Left lung (tissue), 10 donors: ENCODE data around the gene IL21R. TPM values are rescaled to one million over a fixed set of nuclear protein-coding genes. Genes with fewer than 3 reads are reported as not detected.

Source experiments
- ATAC-seq: fragments of 200-7000 bp; cut with Tn5 transposase; one replicate; pipeline ENCODE4 v1.9.1; 2020; ENCODE audit warnings: moderate library complexity
- DNase-seq, 4 donors: peaks; one replicate each; pipeline ENCODE4 v3.0.0-alpha.2; 2013 to 2020
- H3K27ac ChIP-seq, 2 donors: fragments of 200-600 bp; sonication (generic) in 1 of 2; one replicate each; pipeline versions ENCODE4 v1.5.0 to v1.8.0; 2020 to 2021
- H3K27me3 ChIP-seq, 2 donors: fragments of 200-600 bp; sonication (generic) in 1 of 2; one replicate each; pipeline versions ENCODE4 v1.5.0 to v1.8.0; 2020 to 2021
- H3K36me3 ChIP-seq, 2 donors: fragments of 200-600 bp; sonication (generic) in 1 of 2; one replicate each; pipeline versions ENCODE4 v1.5.0 to v1.8.0; 2020 to 2021
- H3K4me1 ChIP-seq, 2 donors: fragments of 200-600 bp; one replicate each; pipeline ENCODE4 v1.8.0; 2021
- H3K4me3 ChIP-seq, 2 donors: fragments of 200-600 bp; sonication (generic) in 1 of 2; one replicate each; pipeline versions ENCODE4 v1.5.0 to v1.8.0; 2020 to 2021; ENCODE audit warnings: mild to moderate bottlenecking in 1 of 2
- H3K9me3 ChIP-seq, 2 donors: fragments of 200-600 bp; sonication (generic) in 1 of 2; one replicate each; pipeline versions ENCODE4 v1.5.0 to v1.8.0; 2020 to 2021
- CTCF ChIP-seq, 2 donors: fragments of 200-600 bp; sonication (generic) in 1 of 2; IDR thresholded peaks; one replicate each; pipeline versions ENCODE4 v1.5.0 to v1.8.0; 2021; ENCODE audit warnings: antibody characterized with exemption in 2 of 2
- intact Hi-C, 2 donors: fragments of 100-400 bp; cut with DNase I; formaldehyde crosslinking; loops; one replicate each; pipeline versions ENCODE4 v1.11.2 to v1.14.2; 2022
- polyA plus RNA-seq, 6 donors: library from polyadenylated mRNA; unstranded; fragments of 120-200 nt; gene quantifications; one replicate each; pipeline ENCODE4 v1.2.1, GENCODE V29; 2013; ENCODE audit not compliant: insufficient read length in 6 of 6
- total RNA-seq, 2 donors: library from RNA; stranded (reverse); fragmentation: NEBNext Ultra II Directional; extraction: Animal tissue kit (Norgen Biotek cat#: 25700); gene quantifications; one replicate each; pipeline ENCODE4 v1.2.1, GENCODE V29; 2021
- donor health status: DM: no; HTN: yes; CAD: no.
- donor health status: DM: no; HTN: no; CAD: no.

The IL21R gene
- total and polyA plus RNA-seq, 8 donors, result 1.2 to 4.3 (median 3.9) TPM

DNA sequence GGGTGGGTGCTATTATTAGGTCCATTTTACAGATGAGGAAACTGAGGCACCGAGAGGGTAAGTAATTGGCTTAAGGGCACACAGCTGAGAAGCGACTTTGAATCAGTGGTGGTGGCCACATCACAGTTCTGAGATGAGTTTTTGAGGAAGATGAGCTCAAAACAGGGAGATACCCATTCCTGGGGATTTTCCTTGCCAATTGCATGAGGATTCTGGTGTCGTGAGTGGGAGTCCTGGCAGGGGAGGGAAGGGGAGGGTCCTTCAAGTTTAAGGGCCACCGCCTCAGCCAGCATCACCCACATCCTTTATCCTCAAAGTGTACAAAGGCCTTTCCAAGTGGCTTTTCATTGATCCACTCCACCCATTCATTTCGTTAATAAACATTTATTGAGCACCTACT lies 45.3 kb downstream of the IL21R start:
- peaks cover 4 to 12% of the 10 kb centered on the region in 2 donors for H3K4me1 ChIP-seq
- ATAC-seq (no peak), DNase-seq (no peak)
- H3K4me3 ChIP-seq, result no peak overlapping the region
- H3K9me3 ChIP-seq, result peaks cover 0 to 17% of the 10 kb centered on the region in 2 donors
- TF ChIP-seq CTCF (IDR thresholded peaks at IDR 0.05), result no peak
- intact Hi-C loops, result no loop called here
- peaks cover 0 to 34% of the 10 kb centered on the region in 2 donors for H3K27me3 ChIP-seq
- H3K27ac ChIP-seq, result no peak overlapping the region
- H3K36me3 ChIP-seq, result peaks cover 0 to 24% of the 10 kb centered on the region in 2 donors

GRCh38 chr16:27448532-27449433 lies 46.8 kb downstream of the IL21R start:
- Histone ChIP-seq H3K27me3 (peaks cover 0 to 34% of the 10 kb centered on the region in 2 donors), H3K4me1 (peaks cover 4 to 12% of the 10 kb centered on the region in 2 donors), H3K9me3 (peaks cover 0 to 16% of the 10 kb centered on the region in 2 donors), H3K4me3 (no peak overlapping the region), H3K27ac (no peak overlapping the region), H3K36me3 (peaks cover 0 to 20% of the 10 kb centered on the region in 2 donors)
- no peak for TF ChIP-seq CTCF (IDR thresholded peaks at IDR 0.05)
- intact Hi-C loops, result no loop called here
- DNase-seq (no peak), ATAC-seq (no peak)

DNA sequence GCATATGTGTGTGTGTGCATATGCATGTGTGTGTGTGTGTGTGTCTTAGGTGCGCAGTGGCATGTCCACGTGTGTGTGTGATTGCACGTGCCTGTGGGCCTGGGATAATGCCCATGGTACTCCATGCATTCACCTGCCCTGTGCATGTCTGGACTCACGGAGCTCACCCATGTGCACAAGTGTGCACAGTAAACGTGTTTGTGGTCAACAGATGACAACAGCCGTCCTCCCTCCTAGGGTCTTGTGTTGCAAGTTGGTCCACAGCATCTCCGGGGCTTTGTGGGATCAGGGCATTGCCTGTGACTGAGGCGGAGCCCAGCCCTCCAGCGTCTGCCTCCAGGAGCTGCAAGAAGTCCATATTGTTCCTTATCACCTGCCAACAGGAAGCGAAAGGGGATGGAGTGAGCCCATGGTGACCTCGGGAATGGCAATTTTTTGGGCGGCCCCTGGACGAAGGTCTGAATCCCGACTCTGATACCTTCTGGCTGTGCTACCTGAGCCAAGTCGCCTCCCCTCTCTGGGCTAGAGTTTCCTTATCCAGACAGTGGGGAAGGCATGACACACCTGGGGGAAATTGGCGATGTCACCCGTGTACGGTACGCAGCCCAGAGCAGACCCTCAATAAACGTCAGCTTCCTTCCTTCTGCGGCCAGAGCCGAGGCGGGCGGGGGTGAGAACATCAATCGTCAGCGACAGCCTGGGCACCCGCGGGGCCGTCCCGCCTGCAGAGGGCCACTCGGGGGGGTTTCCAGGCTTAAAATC lies 47.6 kb downstream of the IL21R start:
- H3K36me3 ChIP-seq, result peaks cover 0 to 12% of the 10 kb centered on the region in 2 donors
- TF ChIP-seq CTCF (IDR thresholded peaks at IDR 0.05), result no peak
- no peak for ATAC-seq
- H3K9me3 ChIP-seq, result peaks cover 0 to 8% of the 10 kb centered on the region in 2 donors
- no peak overlapping the region for H3K27ac ChIP-seq
- H3K27me3 ChIP-seq, result peaks cover 0 to 34% of the 10 kb centered on the region in 2 donors
- H3K4me3 ChIP-seq, result no peak overlapping the region
- peak in 1 of 4 donors; percentile 21 for DNase-seq
- intact Hi-C loops, result loop anchor here in 1 of 2 donors (10.0 kb wide), 1 partner anchor 265 kb away; no protein-coding TSS in a partner anchor
- peaks cover 4 to 12% of the 10 kb centered on the region in 2 donors for H3K4me1 ChIP-seq

GRCh38 chr16:27450196-27450549 lies 48.2 kb downstream of the IL21R start:
- ATAC-seq, result no peak
- H3K4me3 ChIP-seq, result no peak overlapping the region

More at GRCh38 chr16:27450196-27450549, 48.2 kb downstream of the IL21R start:
- H3K27ac ChIP-seq, result peak overlapping the region in 1 of 2 donors; percentile 2
- H3K27me3 ChIP-seq, result peaks cover 0 to 34% of the 10 kb centered on the region in 2 donors
- TF ChIP-seq CTCF (IDR thresholded peaks at IDR 0.05), result no peak
- peaks cover 0 to 2% of the 10 kb centered on the region in 2 donors for H3K9me3 ChIP-seq
- peaks cover 4 to 12% of the 10 kb centered on the region in 2 donors for H3K4me1 ChIP-seq
- H3K36me3 ChIP-seq, result peaks cover 0 to 8% of the 10 kb centered on the region in 2 donors
- intact Hi-C loops, result loop anchor here in 1 of 2 donors (10.0 kb wide), 1 partner anchor 265 kb away; no protein-coding TSS in a partner anchor
- DNase-seq, result no peak
